Measurements from ENCODE around the gene SPSB3.

The SPSB3 gene

GRCh38 chr16:1752853-1753252 lies 29.5 kb downstream of the SPSB3 start:
- ATAC-seq, result no peak
- no peak for TF ChIP-seq TSHZ2 (CRISPR knock-in tag; IDR thresholded peaks at IDR 0.05)
- no peak for TF ChIP-seq TCF4 (CRISPR knock-in tag; IDR thresholded peaks at IDR 0.05; ENCODE audit: borderline replicate concordance)
- TF ChIP-seq PATZ1 (CRISPR knock-in tag; IDR thresholded peaks at IDR 0.05; ENCODE audit: borderline replicate concordance), result no peak

DNA sequence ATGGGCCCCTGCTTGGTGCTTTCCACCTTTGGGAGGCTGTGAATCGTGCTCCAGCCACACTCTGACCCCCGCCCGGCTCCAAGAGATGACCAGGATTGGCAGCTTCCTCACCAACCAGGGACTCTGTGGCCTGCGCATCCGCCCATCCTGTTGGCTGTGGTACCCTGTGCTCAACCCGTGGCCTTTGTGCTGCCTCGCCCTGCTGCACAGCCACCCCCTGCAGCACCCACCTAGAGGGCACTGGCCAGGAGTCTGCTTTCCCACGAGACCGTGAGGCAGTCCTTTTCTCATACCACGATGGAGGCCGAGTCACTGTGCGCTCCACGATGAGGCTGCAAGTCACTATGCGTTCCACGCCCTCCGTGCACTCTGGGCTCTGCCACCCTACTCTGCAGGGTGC lies 30.4 kb downstream of the SPSB3 start:
- no peak for TF ChIP-seq ZNF565 (CRISPR knock-in tag; conservative IDR thresholded peaks at IDR 0.05; ENCODE audit: low read depth)
- ATAC-seq, result no peak

- no peak for TF ChIP-seq ZFP30 (CRISPR knock-in tag; IDR thresholded peaks at IDR 0.05)
- TF ChIP-seq ZNF70 (CRISPR knock-in tag; IDR thresholded peaks at IDR 0.05), result no peak
- TF ChIP-seq TSHZ2 (CRISPR knock-in tag; IDR thresholded peaks at IDR 0.05), result no peak
- no peak for TF ChIP-seq ZNF565 (CRISPR knock-in tag; conservative IDR thresholded peaks at IDR 0.05; ENCODE audit: low read depth)
- TF ChIP-seq ESRRG (CRISPR knock-in tag; IDR thresholded peaks at IDR 0.05), result no peak
- TF ChIP-seq PATZ1 (CRISPR knock-in tag; IDR thresholded peaks at IDR 0.05; ENCODE audit: borderline replicate concordance), result no peak
- TF ChIP-seq TCF4 (CRISPR knock-in tag; IDR thresholded peaks at IDR 0.05; ENCODE audit: borderline replicate concordance), result no peak
- no peak for TF ChIP-seq SNAI2 (CRISPR knock-in tag; IDR thresholded peaks at IDR 0.05)
- TF ChIP-seq TOX (CRISPR knock-in tag; IDR thresholded peaks at IDR 0.05; ENCODE audit: borderline replicate concordance), result no peak
- TF ChIP-seq ZC3H10 (CRISPR knock-in tag; IDR thresholded peaks at IDR 0.05), result no peak
- no peak for TF ChIP-seq OSR1 (CRISPR knock-in tag; IDR thresholded peaks at IDR 0.05)
- TF ChIP-seq GLIS3 (CRISPR knock-in tag; IDR thresholded peaks at IDR 0.05), result no peak
- TF ChIP-seq ARNTL (CRISPR knock-in tag; IDR thresholded peaks at IDR 0.05; ENCODE audit: borderline replicate concordance, low read depth), result no peak
- no peak for TF ChIP-seq ZNF8 (CRISPR knock-in tag; IDR thresholded peaks at IDR 0.05)
- no peak for TF ChIP-seq ISL1 (CRISPR knock-in tag; IDR thresholded peaks at IDR 0.05)
- TF ChIP-seq BACH2 (CRISPR knock-in tag; IDR thresholded peaks at IDR 0.05; ENCODE audit: borderline replicate concordance), result no peak
- no peak for TF ChIP-seq RARB (CRISPR knock-in tag; IDR thresholded peaks at IDR 0.05)
- TF ChIP-seq CSDC2 (CRISPR knock-in tag; IDR thresholded peaks at IDR 0.05), result no peak
- ATAC-seq, result no peak
Observed at GRCh38 chr16:1749152-1750117, 32.9 kb downstream of the SPSB3 start.

Data from SK-N-SH treated with all-trans-retinoic acid at 6 μM for 48 hours (cell line).